ENCODE measurements around the gene RINL.

Gene RINL

GRCh38 chr19:38849860-38850435 lies 28.1 kb downstream of the RINL start, which contains the start of gene HNRNPL:
TSS of gene HNRNPL (minus strand) at chr19:38849986. CDS start at chr19:38849966, 20 bp downstream.
- Mint-ChIP-seq H3K27me3 (no peaks in the 10 kb centered on the region), H3K27ac (peak within 1 kb of the TSS; percentile 98), H3K36me3 (peaks cover 22% of the 10 kb centered on the region), H3K4me1 (peaks cover 55% of the 10 kb centered on the region), H3K4me3 (peak within 1 kb of the TSS; percentile 96), H3K9me3 (no peaks in the 10 kb centered on the region)

- H3K9me3 Mint-ChIP-seq = no peaks in the 10 kb centered on the region
- H3K4me3 Mint-ChIP-seq = peak overlapping the region; percentile 96
- peaks cover 59% of the 10 kb centered on the region for H3K4me1 Mint-ChIP-seq
- peaks cover 25% of the 10 kb centered on the region for H3K36me3 Mint-ChIP-seq
- H3K27me3 Mint-ChIP-seq = no peaks in the 10 kb centered on the region
- peak overlapping the region; percentile 98 for H3K27ac Mint-ChIP-seq
These were observed 28.8 kb downstream of the RINL start for GRCh38 chr19:38849147-38849859.

GRCh38 chr19:38848299-38849146 lies 29.6 kb downstream of the RINL start:
- Mint-ChIP-seq H3K4me3 (peak overlapping the region; percentile 96), H3K9me3 (no peaks in the 10 kb centered on the region), H3K36me3 (peaks cover 31% of the 10 kb centered on the region), H3K4me1 (peaks cover 64% of the 10 kb centered on the region), H3K27me3 (no peaks in the 10 kb centered on the region), H3K27ac (peak overlapping the region; percentile 98)

GRCh38 chr19:38846097-38846496 lies 32.0 kb downstream of the RINL start:
- Mint-ChIP-seq H3K9me3 (no peaks in the 10 kb centered on the region), H3K27ac (peak overlapping the region; percentile 92), H3K4me1 (peaks cover 76% of the 10 kb centered on the region), H3K27me3 (no peaks in the 10 kb centered on the region), H3K4me3 (peak overlapping the region; percentile 47), H3K36me3 (peaks cover 47% of the 10 kb centered on the region)

GRCh38 chr19:38845374-38846024 lies 32.6 kb downstream of the RINL start:
- Mint-ChIP-seq H3K4me3 (peak overlapping the region; percentile 80), H3K4me1 (peaks cover 81% of the 10 kb centered on the region), H3K36me3 (peaks cover 50% of the 10 kb centered on the region), H3K27me3 (no peaks in the 10 kb centered on the region), H3K27ac (peak overlapping the region; percentile 92), H3K9me3 (no peaks in the 10 kb centered on the region)

- peaks cover 56% of the 10 kb centered on the region for H3K36me3 Mint-ChIP-seq
- peak overlapping the region; percentile 87 for H3K27ac Mint-ChIP-seq
- H3K4me1 Mint-ChIP-seq = peaks cover 91% of the 10 kb centered on the region
- no peaks in the 10 kb centered on the region for H3K9me3 Mint-ChIP-seq
- H3K27me3 Mint-ChIP-seq = no peaks in the 10 kb centered on the region
- H3K4me3 Mint-ChIP-seq = peak overlapping the region; percentile 80
These were observed 33.9 kb downstream of the RINL start for GRCh38 chr19:38844093-38844686.

GRCh38 chr19:38843175-38843758 lies 34.8 kb downstream of the RINL start:
- no peaks in the 10 kb centered on the region for H3K9me3 Mint-ChIP-seq
- H3K27me3 Mint-ChIP-seq = no peaks in the 10 kb centered on the region
- peaks cover 49% of the 10 kb centered on the region for H3K36me3 Mint-ChIP-seq
- H3K27ac Mint-ChIP-seq = peak overlapping the region; percentile 72
- H3K4me3 Mint-ChIP-seq = peak overlapping the region; percentile 80
- H3K4me1 Mint-ChIP-seq = peaks cover 92% of the 10 kb centered on the region

GRCh38 chr19:38842439-38843174 lies 35.5 kb downstream of the RINL start:
- Mint-ChIP-seq H3K4me3 (peak overlapping the region; percentile 80), H3K36me3 (peaks cover 45% of the 10 kb centered on the region), H3K27ac (peak overlapping the region; percentile 90), H3K9me3 (no peaks in the 10 kb centered on the region), H3K4me1 (peaks cover 86% of the 10 kb centered on the region), H3K27me3 (no peaks in the 10 kb centered on the region)

GRCh38 chr19:38841787-38842438 lies 36.2 kb downstream of the RINL start:
- no peaks in the 10 kb centered on the region for H3K9me3 Mint-ChIP-seq
- peaks cover 45% of the 10 kb centered on the region for H3K36me3 Mint-ChIP-seq
- H3K27ac Mint-ChIP-seq = peak overlapping the region; percentile 90
- H3K4me1 Mint-ChIP-seq = peaks cover 82% of the 10 kb centered on the region
- H3K4me3 Mint-ChIP-seq = peak overlapping the region; percentile 80
- no peaks in the 10 kb centered on the region for H3K27me3 Mint-ChIP-seq

- peaks cover 46% of the 10 kb centered on the region for H3K36me3 Mint-ChIP-seq
- no peak overlapping the region for H3K27ac Mint-ChIP-seq
- H3K4me3 Mint-ChIP-seq = peak overlapping the region; percentile 80
- H3K4me1 Mint-ChIP-seq = peaks cover 79% of the 10 kb centered on the region
- no peaks in the 10 kb centered on the region for H3K27me3 Mint-ChIP-seq
- no peaks in the 10 kb centered on the region for H3K9me3 Mint-ChIP-seq
These were observed 36.8 kb downstream of the RINL start for GRCh38 chr19:38841180-38841766.

GRCh38 chr19:38840583-38840968 lies 37.5 kb downstream of the RINL start:
- Mint-ChIP-seq H3K9me3 (no peaks in the 10 kb centered on the region), H3K4me1 (peaks cover 72% of the 10 kb centered on the region), H3K27ac (peak overlapping the region; percentile 94), H3K4me3 (peak overlapping the region; percentile 59), H3K36me3 (peaks cover 42% of the 10 kb centered on the region), H3K27me3 (no peaks in the 10 kb centered on the region)

- H3K4me3 Mint-ChIP-seq = peak overlapping the region; percentile 47
- H3K4me1 Mint-ChIP-seq = peaks cover 67% of the 10 kb centered on the region
- peaks cover 39% of the 10 kb centered on the region for H3K36me3 Mint-ChIP-seq
These were observed 38.1 kb downstream of the RINL start for GRCh38 chr19:38839816-38840582.

More at GRCh38 chr19:38839816-38840582, 38.1 kb downstream of the RINL start:
- no peaks in the 10 kb centered on the region for H3K27me3 Mint-ChIP-seq
- no peaks in the 10 kb centered on the region for H3K9me3 Mint-ChIP-seq
- H3K27ac Mint-ChIP-seq = peak overlapping the region; percentile 84
